Inferior parietal cortex (tissue), 1 donor: ENCODE measurements around the gene KRT3.
"Not testable (repeated sequence)": the region's sequence is repeated elsewhere in the genome, so short reads cannot be mapped to it uniquely, and the experiment has no call there.

Experiments
- DNase-seq: peaks from one replicate; pipeline ENCODE4 v3.0.0-alpha.2; 2016; ENCODE audit errors: extremely low spot score

Gene KRT3

DNA sequence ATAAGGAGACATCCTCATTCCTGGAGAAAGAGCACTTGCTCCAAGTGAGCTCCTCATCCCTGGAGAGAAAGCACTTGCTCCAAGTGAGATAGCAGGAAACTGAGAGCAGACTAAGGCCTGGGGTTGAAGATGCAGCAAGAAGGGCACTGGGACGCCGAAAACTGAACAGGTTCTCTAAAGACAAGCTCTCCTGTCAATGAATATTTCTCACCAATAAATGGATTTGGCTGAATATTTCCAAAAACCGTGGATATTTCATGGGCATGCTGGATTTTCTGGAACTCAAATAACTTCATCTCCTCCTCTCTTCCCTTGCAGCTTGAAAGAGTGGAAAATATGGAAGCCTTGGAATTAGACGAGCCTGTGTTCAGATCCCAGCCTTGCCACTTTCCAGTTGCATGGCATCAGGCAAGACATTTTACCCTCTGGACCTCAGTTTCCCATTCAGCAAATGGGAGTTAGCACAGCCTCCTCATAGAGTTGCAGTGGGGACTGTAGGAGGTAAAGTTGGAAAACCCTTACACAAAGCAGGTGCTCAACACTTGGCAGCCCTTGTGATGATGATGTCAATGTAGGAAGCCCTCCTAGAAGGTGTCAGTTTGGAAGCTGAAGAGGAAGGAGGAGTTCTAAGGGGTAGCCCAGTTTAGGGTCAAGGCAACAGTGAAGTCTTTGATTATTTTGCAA lies 14.4 kb downstream of the KRT3 start:
- no peak for DNase-seq

DNA sequence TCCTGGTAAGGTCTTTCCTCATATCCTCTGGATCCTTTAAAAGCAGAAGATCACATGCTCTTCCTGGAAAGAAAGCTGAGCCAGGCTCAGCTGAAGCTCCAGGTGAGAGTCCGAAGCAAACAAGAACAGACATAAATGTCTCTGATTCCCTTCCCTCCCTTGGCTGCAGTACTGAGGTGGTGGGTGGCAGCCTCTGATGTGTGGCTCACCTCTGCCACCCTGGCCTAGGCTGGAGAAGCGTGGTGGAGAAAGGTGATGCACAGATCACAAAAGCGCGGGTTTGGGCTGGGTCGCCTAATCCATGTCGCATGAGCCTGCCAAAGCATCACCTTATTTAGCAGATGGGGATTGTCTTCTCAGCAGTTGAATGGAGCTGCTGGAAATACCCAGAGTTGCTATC lies 16.0 kb downstream of the KRT3 start:
- no peak for DNase-seq

DNA sequence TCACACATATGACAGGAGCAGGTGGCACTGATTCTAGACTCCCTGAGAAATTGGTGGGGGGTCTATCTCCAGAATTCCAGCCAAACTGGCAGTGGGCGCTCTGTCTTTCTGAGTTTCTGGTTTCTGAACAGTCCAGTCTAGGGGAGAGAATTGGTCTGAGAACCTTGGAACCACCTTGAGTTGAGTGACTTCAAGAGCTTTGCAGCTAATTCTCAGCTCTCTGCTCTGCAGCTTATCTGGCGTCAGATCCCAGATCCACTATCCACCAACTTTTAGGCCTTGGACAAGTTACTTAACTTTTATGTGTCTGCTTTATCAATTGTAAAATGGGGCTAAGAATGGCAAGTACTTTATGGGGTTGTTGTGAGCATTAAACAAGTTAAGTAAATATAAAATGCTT lies 17.1 kb downstream of the KRT3 start:
- no peak for DNase-seq

DNA sequence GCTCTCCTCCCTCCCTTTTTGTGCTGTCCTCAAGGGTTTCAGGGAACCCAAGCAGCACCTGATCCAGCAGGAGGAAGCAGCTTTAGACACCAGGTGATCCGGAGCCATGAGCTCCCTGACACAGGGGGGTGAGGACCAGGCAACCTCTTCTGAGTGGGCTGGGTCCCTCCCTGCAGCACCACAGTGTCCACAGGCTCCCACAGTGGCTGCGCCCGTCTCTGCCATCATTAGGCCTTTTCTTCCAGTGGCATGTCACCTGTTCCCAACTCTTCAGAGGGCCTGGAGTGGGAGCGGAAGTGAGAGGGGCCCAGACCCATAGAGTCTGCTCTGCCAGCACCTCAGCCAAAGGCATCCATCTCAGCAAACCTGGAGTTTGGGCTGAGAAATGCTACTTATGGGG lies 18.4 kb downstream of the KRT3 start:
- no peak for DNase-seq

DNA sequence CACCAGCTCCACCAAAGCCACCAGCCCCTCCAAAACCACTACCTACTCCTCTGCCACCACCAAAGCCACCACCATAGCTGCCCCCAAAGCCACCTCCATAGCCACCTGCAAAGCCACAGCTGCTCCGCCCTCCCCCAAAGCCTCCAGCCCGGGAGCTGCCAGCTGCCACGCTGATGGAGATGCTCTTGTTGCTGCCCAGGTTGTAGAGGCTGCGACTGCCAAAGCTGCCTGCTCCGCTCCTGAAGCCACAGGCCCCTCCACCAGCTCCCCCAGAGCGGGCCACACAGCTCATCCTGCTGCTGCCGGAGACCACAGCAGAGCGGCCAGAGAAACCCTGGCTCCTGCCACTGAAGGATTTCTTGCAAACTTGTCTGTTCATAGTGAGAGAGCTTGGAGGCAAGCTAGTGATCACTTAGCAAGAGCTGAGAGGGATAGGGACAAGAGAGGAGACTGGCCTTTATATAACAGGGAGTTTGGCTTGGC lies 19.0 kb downstream of the KRT3 start, which contains the start of gene KRT76:
KRT76 (minus strand) TSS at position 433 of the 483 bp plus-strand sequence; CDS start at position 379, 54 bp downstream.
- no peak for DNase-seq

DNA sequence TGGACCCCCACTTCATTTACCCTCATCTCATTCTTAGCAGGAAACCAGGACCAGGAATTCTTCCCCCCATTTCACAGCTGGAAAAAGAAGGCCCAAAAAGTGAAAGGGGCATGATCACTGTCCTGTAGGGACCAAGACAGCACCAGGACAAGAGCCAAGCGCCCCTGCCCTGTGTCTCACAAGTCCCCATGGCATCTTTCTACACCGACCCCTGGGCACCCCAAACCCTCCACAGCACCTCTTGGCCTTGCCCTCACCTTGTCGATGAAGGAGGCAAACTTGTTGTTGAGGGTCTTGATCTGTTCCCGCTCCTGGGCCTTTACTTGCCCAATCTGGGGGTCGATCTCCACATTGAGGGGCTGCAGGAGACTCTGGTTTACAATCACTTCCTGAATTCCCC lies 19.5 kb downstream of the KRT3 start:
- no peak for DNase-seq

DNA sequence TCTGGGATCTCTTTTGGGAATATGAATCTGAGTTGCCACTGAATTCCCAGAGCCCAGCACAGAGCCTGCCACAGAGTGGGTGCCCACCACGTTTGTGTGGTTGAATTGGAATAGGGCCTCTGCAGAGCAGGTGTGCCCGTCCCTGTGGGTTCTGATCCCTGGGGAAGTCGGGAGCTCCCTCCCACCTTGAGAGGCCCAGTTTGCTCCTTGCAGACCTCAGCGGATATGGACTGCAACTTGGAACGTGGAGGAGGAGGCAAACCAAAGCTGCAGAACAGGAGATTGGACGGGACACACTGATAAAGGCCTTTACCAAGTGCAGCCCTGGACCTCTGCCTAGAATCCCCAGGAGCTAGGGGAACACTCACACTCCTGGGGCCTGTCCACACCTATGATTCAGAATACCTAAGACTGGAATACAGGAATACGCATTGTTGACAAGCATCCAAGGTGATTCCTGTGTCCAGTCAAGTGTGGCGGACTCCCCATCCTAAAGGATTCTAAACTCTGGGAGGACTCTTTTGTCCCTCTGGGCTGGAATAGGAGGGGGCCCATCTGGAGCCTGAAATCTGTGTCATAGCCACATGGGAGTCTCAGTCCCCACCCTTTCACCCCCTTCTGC lies 21.2 kb downstream of the KRT3 start:
- no peak for DNase-seq

DNA sequence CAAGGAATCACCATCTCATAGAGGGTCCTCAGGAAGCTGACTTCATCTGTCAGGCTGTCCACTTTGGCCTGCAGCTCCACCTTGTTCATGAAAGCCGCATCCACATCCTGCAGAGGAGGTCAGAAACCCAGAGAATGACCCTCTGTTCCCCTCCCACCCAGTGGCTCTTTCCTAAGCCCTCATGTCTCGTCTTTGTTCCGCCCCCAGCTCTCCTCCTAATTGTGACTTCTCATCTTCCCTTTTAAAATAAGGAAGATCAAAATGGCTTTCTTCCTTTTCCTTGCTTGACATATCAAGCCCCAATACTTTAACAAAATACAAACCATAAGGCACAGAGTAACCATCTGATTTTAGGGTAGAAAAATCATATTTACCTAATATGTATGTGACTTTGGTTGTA lies 23.1 kb downstream of the KRT3 start:
- DNase-seq = no peak

DNA sequence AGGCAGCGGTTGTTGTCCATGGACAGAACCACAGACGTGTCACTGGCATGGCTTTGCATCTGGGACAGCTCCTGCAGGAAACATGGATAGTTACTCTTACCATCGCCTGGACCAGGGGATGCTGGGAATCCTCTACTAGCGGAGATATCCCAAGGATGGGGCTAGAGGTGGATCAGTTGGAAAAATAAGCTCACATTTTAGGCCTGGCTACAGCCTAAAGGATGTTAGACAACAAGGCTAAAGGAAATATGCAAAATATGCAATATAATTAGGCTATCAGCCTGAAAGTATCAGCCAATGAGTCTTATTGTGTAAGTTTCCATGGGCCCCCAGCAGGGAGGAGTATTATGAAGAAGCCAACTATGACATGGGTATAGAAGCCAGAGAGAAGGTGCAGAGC lies 23.7 kb downstream of the KRT3 start:
- DNase-seq = no peak

DNA sequence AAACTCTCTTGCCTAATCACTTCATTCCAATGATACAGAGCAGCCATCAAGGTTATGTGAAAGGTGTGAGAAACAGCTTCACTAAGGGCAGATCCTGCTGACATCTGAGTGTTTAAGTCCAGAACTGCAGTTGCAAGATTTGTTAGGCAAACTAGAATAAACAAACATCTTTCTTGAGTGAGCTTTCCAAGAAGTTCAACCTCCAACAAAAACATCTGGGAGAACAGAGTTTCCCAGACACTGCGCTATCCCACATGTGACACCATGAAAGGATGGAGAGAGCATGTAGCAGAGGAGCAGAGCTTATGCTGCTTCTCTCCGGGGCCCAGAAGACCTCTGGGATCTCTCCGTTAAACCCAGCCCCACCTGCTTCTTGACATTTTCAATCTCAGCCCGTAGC lies 24.4 kb downstream of the KRT3 start:
- no peak for DNase-seq

DNA sequence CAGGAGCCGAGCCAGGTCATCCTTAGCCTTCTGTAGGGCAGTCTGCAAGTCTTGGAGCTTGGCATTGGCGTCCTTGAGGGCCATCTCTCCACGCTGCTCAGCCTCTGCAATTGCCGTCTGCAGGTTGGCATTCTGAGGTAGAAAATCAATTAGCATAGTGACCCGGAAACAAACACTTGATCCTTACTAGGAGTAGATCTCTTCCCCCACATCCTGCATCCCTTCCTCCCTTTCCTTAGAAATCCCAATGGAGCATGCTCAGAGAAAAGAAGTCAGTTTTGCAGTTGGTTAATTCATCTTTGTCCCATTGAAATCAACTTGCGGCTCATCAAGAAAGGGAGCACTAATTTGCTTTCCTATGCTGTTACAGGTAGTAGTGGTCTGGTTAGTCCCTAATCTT lies 24.8 kb downstream of the KRT3 start:
- DNase-seq = no peak

DNA sequence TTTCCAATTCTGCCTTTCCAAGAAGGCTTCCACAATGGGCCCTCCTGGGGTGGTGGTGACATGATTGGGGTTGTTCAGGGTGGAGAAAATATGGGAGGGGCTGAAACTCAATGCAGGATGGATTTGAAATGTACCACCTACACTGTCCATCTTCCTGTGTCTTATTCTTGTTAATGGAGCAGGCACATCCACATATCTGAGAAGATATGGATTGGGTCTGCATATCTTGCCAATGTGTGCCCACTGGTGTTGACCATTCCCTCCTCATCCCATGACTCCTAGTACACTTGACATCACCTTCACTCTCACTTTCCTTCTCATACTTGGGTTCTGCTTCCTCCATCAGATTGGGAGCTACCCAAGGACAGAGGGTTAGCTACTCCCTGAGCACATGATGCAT lies 26.0 kb downstream of the KRT3 start:
- DNase-seq = no peak

DNA sequence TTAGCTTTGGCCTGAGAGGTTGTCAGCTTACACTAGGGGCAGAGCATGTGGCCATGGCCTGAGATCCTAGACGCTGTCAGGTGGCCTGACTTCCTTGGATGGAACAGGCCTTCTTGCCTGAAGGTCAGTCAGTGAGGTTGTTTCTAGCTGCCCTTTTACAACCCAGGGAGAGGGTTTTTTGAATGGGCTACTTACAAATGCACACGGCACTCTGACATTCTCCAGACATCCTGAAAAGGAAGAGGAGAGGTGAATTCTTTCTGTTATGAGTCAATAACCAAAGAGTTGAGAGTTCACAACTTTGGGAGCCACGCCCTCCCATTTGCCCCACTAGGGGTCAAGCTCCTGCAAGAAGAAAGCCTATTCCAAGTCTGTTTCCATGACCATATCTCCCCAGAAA lies 26.6 kb downstream of the KRT3 start:
- DNase-seq = no peak

DNA sequence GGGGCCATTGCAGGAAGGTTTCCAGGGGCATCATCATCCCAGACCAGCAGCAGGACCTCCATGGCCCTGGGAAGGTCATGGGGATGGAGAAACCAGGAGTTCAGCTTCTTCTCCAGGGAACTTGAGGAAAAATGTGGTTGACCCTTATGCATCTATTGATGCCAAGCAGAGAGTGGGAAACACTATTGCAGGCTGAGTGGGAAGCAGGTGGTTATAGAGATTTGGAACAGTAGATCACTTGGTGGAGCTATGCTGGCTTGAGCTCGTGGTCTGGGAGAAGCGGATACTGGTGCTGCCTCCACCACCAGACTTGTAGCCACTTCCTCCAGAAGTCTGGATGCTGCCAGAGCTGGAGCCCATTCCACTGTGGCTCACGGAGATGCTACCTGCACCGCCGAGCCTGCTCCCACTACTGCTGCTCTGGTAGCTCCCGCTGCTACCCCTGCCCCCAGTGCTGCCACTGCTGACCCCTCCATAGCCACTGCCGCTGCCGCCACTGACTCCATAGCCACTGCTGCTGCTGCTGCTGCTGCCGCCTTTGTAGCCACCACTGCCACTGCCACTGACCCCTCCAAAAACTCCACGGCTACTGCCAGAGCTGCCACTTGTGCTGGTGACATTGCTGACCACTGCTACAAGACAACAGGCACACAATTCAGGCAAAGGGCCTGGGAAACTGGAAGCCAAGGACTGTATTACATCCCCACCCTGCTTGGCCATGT lies 27.3 kb downstream of the KRT3 start:
- DNase-seq = no peak

DNA sequence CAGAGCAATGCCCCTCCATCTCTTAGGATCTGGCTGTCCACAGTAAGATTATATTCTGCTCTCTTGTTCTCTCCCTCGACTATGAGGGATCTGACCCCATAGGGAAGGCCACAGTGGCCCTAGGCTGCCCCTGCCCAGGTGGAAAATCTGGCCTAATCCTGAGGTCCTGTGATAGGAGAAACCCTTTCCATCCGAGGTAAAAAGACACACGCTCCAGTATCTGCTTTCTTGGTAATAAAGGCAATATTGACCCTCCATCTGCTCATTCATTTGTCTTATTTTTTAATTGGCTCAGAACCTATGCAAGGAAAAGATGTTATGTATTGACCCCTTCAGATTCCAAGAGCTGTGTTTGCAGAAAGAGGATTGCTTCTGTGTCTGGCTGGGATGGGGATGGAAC lies 28.5 kb downstream of the KRT3 start:
- no peak for DNase-seq

DNA sequence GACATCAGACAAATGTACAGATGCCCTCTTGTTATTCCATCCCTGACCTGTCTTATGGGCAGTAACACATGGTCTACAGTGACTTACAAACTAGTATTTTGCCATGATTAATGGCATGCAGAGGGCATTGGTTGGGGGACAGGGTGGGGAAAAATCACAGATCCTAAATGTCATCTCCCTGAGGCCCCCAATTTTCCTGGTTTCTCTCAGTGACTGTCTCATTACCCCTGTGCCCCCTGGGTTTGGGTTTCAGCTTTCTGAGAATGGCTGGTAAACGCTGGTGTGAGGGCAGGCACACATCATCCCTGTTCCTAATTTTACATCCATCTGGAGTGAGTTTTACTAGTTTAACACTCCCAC lies 28.9 kb downstream of the KRT3 start:
- DNase-seq = no peak

DNA sequence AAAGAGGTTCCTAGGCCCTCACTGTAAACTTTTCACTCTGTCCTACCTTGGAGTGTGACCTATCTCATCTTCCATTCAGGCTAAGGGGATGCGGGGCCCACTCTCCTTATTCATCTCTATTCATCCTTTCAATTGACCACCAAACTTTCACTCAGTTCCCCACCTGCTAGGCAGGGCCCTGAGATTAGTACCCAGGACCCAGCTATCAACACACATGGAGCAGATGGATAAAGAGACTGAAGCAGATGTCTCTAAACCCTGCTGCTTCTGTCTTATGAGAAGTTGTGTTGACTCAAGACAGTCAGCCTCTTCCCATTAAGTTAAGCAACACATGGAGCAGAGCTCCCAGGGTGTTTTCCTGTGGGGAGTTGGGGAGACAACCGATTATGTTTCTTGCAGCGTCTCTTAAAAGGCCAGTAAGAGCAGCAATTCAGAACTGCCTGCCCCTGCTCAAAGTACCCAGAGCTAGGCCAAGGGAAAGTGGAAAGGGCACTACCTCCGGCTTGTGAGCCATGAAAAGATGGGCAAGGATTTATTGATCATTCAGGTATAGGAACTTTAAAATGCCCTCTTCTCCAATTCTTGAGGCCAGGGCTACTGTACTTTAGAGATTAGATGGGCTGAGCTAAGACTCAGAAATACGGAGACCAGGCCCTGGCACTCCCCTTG lies 29.4 kb downstream of the KRT3 start:
- no peak for DNase-seq

DNA sequence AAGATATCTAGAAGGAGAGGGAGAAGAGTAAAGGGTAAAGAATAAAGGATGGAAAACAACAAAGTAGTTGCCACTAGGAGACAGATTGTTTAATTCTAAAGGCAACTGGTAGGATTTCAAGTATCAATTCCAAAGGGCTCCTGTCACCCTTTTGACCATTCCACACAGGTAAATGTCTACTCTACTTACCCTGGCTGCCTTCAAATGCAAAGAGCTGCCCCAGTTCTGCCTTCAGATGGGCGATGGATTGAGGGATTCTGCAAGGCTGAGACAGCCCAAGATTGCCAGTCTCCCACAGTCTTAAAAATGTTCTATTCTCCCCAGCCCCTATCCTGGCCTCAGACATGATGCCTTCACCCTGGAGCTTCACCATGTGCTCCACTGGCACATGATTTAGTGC lies 30.2 kb downstream of the KRT3 start:
- DNase-seq = no peak

DNA sequence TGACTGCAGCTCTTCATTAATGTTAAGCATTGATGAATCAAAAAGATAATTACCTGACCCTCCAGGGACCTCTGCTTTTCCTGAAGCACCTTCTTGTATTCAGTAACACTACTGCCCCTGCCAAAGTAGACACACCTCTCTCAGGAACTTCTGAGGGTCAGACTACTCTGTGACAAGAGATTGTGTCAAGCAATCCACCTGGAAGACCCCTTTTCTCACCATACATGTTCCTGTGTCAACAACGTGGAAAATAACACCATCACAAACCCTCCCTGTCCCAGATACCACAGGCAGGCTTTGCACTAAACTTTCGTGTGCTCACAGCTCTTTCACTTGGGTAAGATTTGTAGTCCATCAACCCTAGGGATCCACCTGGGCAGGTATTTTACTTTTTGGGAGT lies 31.9 kb downstream of the KRT3 start:
- no peak for DNase-seq

DNA sequence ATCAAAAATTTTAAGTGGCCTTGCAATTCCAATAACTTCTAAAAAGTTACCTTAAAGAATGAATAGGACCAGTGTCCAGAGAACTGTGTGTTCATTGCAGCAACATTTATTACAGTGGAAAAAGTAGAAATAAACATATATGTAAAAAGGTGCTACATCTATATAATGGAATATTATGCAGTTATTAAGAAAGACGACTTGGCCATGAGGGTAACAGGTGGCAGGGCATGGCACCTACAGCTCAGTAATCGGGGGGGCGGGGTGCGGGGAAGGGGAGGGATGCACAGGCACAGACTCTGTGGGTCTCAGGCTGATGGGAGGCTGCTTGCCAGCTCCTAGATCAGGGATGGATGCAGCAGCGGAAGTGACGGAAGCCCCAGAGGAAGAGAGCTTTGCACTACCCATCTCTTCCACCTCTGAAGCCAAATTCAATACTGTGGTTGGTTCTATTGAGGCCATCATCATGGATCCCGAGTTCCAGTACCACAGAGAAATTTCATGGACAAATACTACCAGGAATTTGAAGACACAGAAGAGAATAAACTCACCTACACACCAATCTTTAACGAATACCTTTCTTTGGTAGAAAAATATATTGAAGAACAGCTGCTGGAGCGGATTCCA lies 32.8 kb downstream of the KRT3 start:
- no peak for DNase-seq

DNA sequence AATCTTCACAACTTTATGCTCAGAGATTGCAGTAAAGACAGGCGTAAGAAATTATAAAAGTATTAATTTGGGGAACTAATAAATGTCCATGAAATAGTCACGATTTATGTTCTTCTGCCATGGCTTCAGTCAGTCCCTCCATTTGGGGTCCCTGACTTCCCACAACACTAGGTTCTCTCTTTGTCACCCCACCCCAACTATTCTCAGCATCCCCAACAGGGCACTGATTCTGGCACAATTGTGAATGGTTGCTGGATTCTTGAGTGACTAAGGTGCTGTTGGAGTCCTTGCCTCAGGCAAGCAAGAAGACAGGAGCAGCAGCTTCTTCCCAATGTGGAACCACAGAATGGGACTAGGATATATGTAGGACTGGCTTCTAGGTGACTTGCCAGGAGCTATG lies 34.1 kb downstream of the KRT3 start:
- no peak for DNase-seq

DNA sequence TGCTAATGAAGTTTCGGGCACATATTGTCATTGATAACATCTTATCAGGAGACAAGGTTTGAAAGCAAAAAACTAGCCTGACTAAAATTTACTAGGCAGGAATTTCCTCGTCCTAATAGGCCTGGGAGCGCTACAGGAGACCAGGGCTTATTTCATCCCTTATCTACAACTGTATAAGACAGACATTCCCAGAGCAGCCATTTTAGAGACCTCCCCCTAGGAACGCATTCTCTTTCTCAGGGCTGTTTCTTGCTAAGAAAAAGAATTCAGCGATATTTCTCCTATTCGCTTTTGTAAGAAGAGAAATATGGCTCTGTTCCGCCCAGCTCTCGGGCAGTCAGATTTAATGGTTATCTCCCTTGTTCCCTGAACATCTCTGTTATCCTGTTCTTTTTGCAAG lies 34.7 kb downstream of the KRT3 start:
- DNase-seq = not testable (repeated sequence)
